PC-9 (cell line): Measurements from ENCODE around the gene PLAAT4.

Experiments
- CTCF ChIP-seq: fragments of 200-600 bp; sonication (generic); conservative IDR thresholded peaks from 2 replicates; pipeline ENCODE4 v1.6.1; 2017; ENCODE audit warnings: mixed run types, antibody characterized with exemption, mild to moderate bottlenecking, moderate library complexity
- EZH2 ChIP-seq: fragments of 200-600 bp; sonication (generic); IDR thresholded peaks from 2 replicates; pipeline ENCODE4 v1.8.0; 2017; ENCODE audit warnings: antibody characterized with exemption, low read depth

GRCh38 chr11:63490551-63491239 lies 45.9 kb upstream of the PLAAT4 start, which contains the start of gene PLAAT5:
- TF ChIP-seq EZH2 (no peak), CTCF (no peak)
